ENCODE measurements around the gene FNIP2. TPM values are rescaled to one million over a fixed set of nuclear protein-coding genes. Genes with fewer than 3 reads are reported as not detected.

Gene FNIP2
- total RNA-seq, 2 donors from 2014 or later: 8.6 to 11.5 TPM

GRCh38 chr4:158873795-158874401 lies 105.1 kb downstream of the FNIP2 start:
- Histone ChIP-seq H3K36me3 (ENCODE audit: control insufficient read depth, insufficient read depth, low read length) (no peaks in the 10 kb centered on the region), H3K9ac (ENCODE audit: extremely low read depth, low read length, poor library complexity, severe bottlenecking) (no peak overlapping the region), H3K4me1 (ENCODE audit: control insufficient read depth, insufficient read depth, low read length) (no peaks in the 10 kb centered on the region), H3K27me3 (ENCODE audit: control insufficient read depth, insufficient read depth, low read length, poor library complexity, severe bottlenecking) (no peaks in the 10 kb centered on the region), H3K9me3 (ENCODE audit: control insufficient read depth, low read length) (no peaks in the 10 kb centered on the region), H3K27ac (ENCODE audit: low read depth, low read length) (no peak overlapping the region), H3K4me3 (ENCODE audit: low read length) (no peak overlapping the region)
- Mint-ChIP-seq H3K27me3 (ENCODE audit: insufficient read depth) (no peaks in the 10 kb centered on the region), H3K36me3 (ENCODE audit: low read depth) (peaks cover under 1% of the 10 kb centered on the region), H3K4me3 (no peak overlapping the region), H3K27ac (no peak overlapping the region), H3K4me1 (peaks cover 16% of the 10 kb centered on the region), H3K9me3 (no peaks in the 10 kb centered on the region)
- no peak for TF ChIP-seq CTCF (conservative IDR thresholded peaks at IDR 0.05)
- no peak for DNase-seq
- 89 to 100% methylated on average over 1 to 4 of the region's 4 CpGs for WGBS, 2 experiments (ENCODE audit: insufficient coverage in 1 of 2, insufficient read length in 1 of 2)

DNA sequence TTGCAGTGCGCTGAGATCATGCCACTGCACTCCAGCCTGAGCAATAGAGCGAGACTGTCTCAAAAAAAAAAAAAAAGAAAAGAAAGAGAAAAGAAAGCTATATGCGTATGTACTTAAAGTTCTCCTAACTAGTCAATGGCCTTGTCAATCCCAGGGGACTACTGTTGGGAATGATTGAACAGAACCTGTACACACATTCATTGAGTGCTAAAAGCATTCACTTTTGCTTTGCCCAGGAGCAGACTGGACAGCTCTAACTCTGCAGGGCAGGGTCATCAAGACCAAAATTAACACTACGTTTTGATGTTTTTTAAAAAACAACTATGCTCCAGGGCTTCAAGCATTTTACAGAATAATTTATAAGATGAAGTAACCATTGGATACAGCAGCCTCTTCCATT lies 106.2 kb downstream of the FNIP2 start:
- no peaks in the 10 kb centered on the region for H3K27me3 ChIP-seq (ENCODE audit: control insufficient read depth, insufficient read depth, low read length, poor library complexity, severe bottlenecking)
- peaks cover 3% of the 10 kb centered on the region for H3K9me3 Mint-ChIP-seq
- no peak overlapping the region for H3K27ac ChIP-seq (ENCODE audit: low read depth, low read length)
- no peak overlapping the region for H3K4me3 ChIP-seq (ENCODE audit: low read length)
- TF ChIP-seq CTCF (conservative IDR thresholded peaks at IDR 0.05): no peak
- H3K27ac Mint-ChIP-seq: no peak overlapping the region
- no peaks in the 10 kb centered on the region for H3K9me3 ChIP-seq (ENCODE audit: control insufficient read depth, low read length)
- no peak overlapping the region for H3K9ac ChIP-seq (ENCODE audit: extremely low read depth, low read length, poor library complexity, severe bottlenecking)
- H3K4me3 Mint-ChIP-seq: no peak overlapping the region
- no peaks in the 10 kb centered on the region for H3K27me3 Mint-ChIP-seq (ENCODE audit: insufficient read depth)
- 94 to 96% methylated on average over 3 to 4 of the region's 4 CpGs for WGBS, 2 experiments (ENCODE audit: insufficient coverage in 1 of 2, insufficient read length in 1 of 2)
- H3K36me3 ChIP-seq (ENCODE audit: control insufficient read depth, insufficient read depth, low read length): no peaks in the 10 kb centered on the region
- no peaks in the 10 kb centered on the region for H3K4me1 ChIP-seq (ENCODE audit: control insufficient read depth, insufficient read depth, low read length)
- no peak for DNase-seq
- H3K36me3 Mint-ChIP-seq (ENCODE audit: low read depth): peaks cover 7% of the 10 kb centered on the region
- peaks cover 9% of the 10 kb centered on the region for H3K4me1 Mint-ChIP-seq

DNA sequence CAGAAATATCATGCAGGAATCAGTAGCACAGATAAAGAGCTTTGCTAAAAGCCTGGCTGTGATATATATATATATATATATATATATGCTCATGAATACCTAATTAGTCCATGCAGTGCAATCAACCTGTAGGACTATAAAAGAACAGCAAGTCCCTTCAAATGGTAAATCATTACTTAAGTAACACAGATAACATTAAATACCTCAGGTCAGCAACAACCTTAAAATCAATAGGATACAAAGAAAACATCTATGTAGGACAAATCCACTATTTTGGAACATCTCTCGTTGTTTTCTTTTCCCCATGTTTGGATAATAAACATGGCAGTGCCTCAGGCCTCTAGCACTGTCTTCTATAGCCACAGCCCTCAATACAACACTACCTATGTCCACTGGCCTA lies 106.6 kb downstream of the FNIP2 start:
- H3K4me1 Mint-ChIP-seq: peaks cover 5% of the 10 kb centered on the region
- H3K27me3 ChIP-seq (ENCODE audit: control insufficient read depth, insufficient read depth, low read length, poor library complexity, severe bottlenecking): no peaks in the 10 kb centered on the region
- no peak overlapping the region for H3K4me3 Mint-ChIP-seq
- H3K4me1 ChIP-seq (ENCODE audit: control insufficient read depth, insufficient read depth, low read length): no peaks in the 10 kb centered on the region
- WGBS, 2 experiments (ENCODE audit: insufficient coverage in 1 of 2, insufficient read length in 1 of 2): 83 to 92% methylated on average over 1 of the region's 1 CpG
- H3K27ac ChIP-seq (ENCODE audit: low read depth, low read length): no peak overlapping the region
- H3K36me3 Mint-ChIP-seq (ENCODE audit: low read depth): peaks cover 10% of the 10 kb centered on the region
- no peak for TF ChIP-seq CTCF (conservative IDR thresholded peaks at IDR 0.05)
- no peak for DNase-seq
- H3K27me3 Mint-ChIP-seq (ENCODE audit: insufficient read depth): no peaks in the 10 kb centered on the region
- H3K9ac ChIP-seq (ENCODE audit: extremely low read depth, low read length, poor library complexity, severe bottlenecking): no peak overlapping the region
- peaks cover 6% of the 10 kb centered on the region for H3K9me3 Mint-ChIP-seq
- H3K9me3 ChIP-seq (ENCODE audit: control insufficient read depth, low read length): no peaks in the 10 kb centered on the region
- no peak overlapping the region for H3K27ac Mint-ChIP-seq
- no peaks in the 10 kb centered on the region for H3K36me3 ChIP-seq (ENCODE audit: control insufficient read depth, insufficient read depth, low read length)
- no peak overlapping the region for H3K4me3 ChIP-seq (ENCODE audit: low read length)

Data from endodermal cell (in vitro differentiated cells).